HCT116 (cell line): Measurements from ENCODE around the gene WFDC1.

ENCODE experiments used
- CEBPB ChIP-seq: IDR thresholded peaks from 2 replicates; pipeline ENCODE4 v1.6.1; 2012; ENCODE audit warnings: low read depth
- CTCF ChIP-seq, 3 experiments: fragments of 200-600 bp in 1 of 3; sonication (generic) in 1 of 3; IDR thresholded peaks in 2 of 3; conservative IDR thresholded peaks in 1 of 3; 2 replicates each; pipeline ENCODE4 v1.5.1; 2012 to 2017; ENCODE audit warnings: low read depth in 2 of 3, low read length in 2 of 3, antibody characterized with exemption in 1 of 3, borderline replicate concordance in 1 of 3, control low read depth in 1 of 3, mild to moderate bottlenecking in 1 of 3, mixed read lengths in 1 of 3, mixed run types in 1 of 3, moderate library complexity in 1 of 3; ENCODE audit not compliant: insufficient read depth in 1 of 3
- EGR1 ChIP-seq: IDR thresholded peaks from 2 replicates; pipeline ENCODE4 v1.6.1; 2012; ENCODE audit warnings: low read depth
- EZH2 ChIP-seq: fragments of 200-600 bp; sonication (generic); IDR thresholded peaks from 2 replicates; pipeline ENCODE4 v1.6.1; 2017; ENCODE audit warnings: antibody characterized with exemption, mixed run types
- EZH2phosphoT487 ChIP-seq: fragments of 200-600 bp; IDR thresholded peaks from 2 replicates; pipeline ENCODE4 v1.6.1; 2018; ENCODE audit warnings: antibody characterized with exemption, borderline replicate concordance
- FOSL1 ChIP-seq: IDR thresholded peaks from 2 replicates; pipeline ENCODE4 v1.6.1; 2012; ENCODE audit warnings: low read depth
- JUND ChIP-seq: IDR thresholded peaks from 2 replicates; pipeline ENCODE4 v1.6.1; 2012
- POLR2A ChIP-seq: IDR thresholded peaks from 2 replicates; pipeline ENCODE4 v1.7.0; 2011; ENCODE audit warnings: borderline replicate concordance; ENCODE audit not compliant: insufficient read depth, insufficient read length; ENCODE audit errors: extremely low read depth
- POLR2AphosphoS5 ChIP-seq: IDR thresholded peaks from 2 replicates; pipeline ENCODE4 v1.6.1; 2011; ENCODE audit warnings: mild to moderate bottlenecking, low read depth, low read length, moderate library complexity
- RAD21 ChIP-seq: IDR thresholded peaks from 2 replicates; pipeline ENCODE4 v1.6.1; 2012; ENCODE audit warnings: low read depth, mild to moderate bottlenecking
- REST ChIP-seq: IDR thresholded peaks from 2 replicates; pipeline ENCODE4 v1.6.1; 2012; ENCODE audit warnings: low read depth
- SP1 ChIP-seq: IDR thresholded peaks from 2 replicates; pipeline ENCODE4 v1.6.1; 2012; ENCODE audit warnings: low read depth
- SRF ChIP-seq: IDR thresholded peaks from 2 replicates; pipeline ENCODE4 v1.6.1; 2012; ENCODE audit warnings: low read depth
- ZNF274 ChIP-seq: fragments of 200-500 bp; sonication (Bioruptor generic); IDR thresholded peaks from 2 replicates; pipeline ENCODE4 v1.6.1; 2014; ENCODE audit warnings: mild to moderate bottlenecking, low read depth, low read length, inconsistent platforms

- TF ChIP-seq POLR2AphosphoS5 (no peak), FOSL1 (no peak), RAD21 (no peak), EZH2 (no peak), CTCF (IDR thresholded peaks at IDR 0.05 in 2 of 3, conservative IDR thresholded peaks at IDR 0.05 in 1 of 3; ENCODE audit: borderline replicate concordance in 1 of 3, insufficient read depth in 1 of 3, low read depth in 2 of 3, low read length in 2 of 3) (no peak), EZH2phosphoT487 (no peak), SP1 (no peak), POLR2A (no peak), ZNF274 (no peak), REST (no peak), JUND (no peak), CEBPB (no peak), EGR1 (no peak), SRF (no peak)
Measured at GRCh38 chr16:84253173-84253572, 41.5 kb upstream of the WFDC1 start.
